ENCODE results near the gene HTD2.

GRCh38 chr3:58321791-58322190, 15.5 kb downstream of the HTD2 start:
- TF ChIP-seq POLR2A (IDR thresholded peaks at IDR 0.05) (no peak), CTCF (IDR thresholded peaks at IDR 0.05) (no peak)
